Measurements from ENCODE around the gene LYZ. TPM values are rescaled to one million over a fixed set of nuclear protein-coding genes. Genes with fewer than 3 reads are reported as not detected.

LYZ gene
- total RNA-seq, 4 donors from 2014 or later, result 6.6 to 34.2 (median 16.9) TPM

DNA sequence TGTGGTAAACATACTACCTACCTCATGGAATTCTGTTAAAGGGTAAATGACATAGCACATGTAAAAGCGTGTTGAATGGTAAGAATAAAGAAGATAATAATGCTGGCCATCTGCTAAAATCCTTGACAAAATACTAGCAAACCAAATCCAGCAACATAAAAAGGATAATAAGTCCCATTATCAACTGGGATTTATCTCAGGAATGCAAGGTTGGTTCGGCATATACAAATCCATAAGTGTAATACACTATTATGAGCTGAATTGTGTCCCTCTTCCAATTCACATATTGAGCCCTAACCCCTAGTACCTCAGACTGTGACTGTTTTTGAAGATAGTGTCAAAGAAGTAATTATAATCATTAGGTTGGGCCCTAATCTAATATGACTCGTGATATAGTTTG is 48.8 kb downstream of the LYZ start:
- TF ChIP-seq, protein P1, sequence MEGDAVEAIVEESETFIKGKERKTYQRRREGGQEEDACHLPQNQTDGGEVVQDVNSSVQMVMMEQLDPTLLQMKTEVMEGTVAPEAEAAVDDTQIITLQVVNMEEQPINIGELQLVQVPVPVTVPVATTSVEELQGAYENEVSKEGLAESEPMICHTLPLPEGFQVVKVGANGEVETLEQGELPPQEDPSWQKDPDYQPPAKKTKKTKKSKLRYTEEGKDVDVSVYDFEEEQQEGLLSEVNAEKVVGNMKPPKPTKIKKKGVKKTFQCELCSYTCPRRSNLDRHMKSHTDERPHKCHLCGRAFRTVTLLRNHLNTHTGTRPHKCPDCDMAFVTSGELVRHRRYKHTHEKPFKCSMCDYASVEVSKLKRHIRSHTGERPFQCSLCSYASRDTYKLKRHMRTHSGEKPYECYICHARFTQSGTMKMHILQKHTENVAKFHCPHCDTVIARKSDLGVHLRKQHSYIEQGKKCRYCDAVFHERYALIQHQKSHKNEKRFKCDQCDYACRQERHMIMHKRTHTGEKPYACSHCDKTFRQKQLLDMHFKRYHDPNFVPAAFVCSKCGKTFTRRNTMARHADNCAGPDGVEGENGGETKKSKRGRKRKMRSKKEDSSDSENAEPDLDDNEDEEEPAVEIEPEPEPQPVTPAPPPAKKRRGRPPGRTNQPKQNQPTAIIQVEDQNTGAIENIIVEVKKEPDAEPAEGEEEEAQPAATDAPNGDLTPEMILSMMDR (IDR thresholded peaks at IDR 0.05), result no peak
- no peak for TF ChIP-seq POLR2A (IDR thresholded peaks at IDR 0.05)
- H3K9me3 ChIP-seq, result no peaks in the 10 kb centered on the region
- H3K4me3 ChIP-seq (replicated peaks in 1 of 3), result no peak overlapping the region
- DNase-seq, result no peak
- H3K4me1 ChIP-seq, result peaks cover 4 to 5% of the 10 kb centered on the region in 2 donors
- 94 to 96% methylated on average over 3 of the region's 3 CpGs for WGBS, 2 donors
- H3K36me3 ChIP-seq, result no peaks in the 10 kb centered on the region
- H3K27me3 ChIP-seq, result no peaks in the 10 kb centered on the region
- intact Hi-C loops (cut with DNase I), result no loop called here
- H3K27ac ChIP-seq, result no peak overlapping the region

DNA sequence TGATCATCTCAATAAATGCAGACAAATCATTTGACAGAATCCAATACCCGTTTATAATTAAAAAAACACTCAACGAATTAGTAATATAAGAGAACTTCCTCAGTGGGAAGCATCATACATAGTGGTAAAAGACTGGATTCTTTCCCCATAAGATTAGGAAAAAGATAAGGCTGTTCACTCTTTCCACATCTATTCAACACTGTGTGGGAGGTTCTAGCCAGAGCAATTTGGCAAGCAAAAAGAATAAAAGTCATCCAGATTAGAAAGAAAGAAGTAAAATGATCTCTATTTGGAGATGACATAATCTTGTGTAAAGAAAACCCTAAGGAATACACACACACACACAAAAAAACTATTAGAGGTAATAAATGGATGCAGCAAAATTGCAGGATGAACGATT is 49.8 kb downstream of the LYZ start:
- intact Hi-C loops (cut with DNase I), result no loop called here
- WGBS, 2 donors, result 86 to 89% methylated on average over 3 of the region's 3 CpGs

DNA sequence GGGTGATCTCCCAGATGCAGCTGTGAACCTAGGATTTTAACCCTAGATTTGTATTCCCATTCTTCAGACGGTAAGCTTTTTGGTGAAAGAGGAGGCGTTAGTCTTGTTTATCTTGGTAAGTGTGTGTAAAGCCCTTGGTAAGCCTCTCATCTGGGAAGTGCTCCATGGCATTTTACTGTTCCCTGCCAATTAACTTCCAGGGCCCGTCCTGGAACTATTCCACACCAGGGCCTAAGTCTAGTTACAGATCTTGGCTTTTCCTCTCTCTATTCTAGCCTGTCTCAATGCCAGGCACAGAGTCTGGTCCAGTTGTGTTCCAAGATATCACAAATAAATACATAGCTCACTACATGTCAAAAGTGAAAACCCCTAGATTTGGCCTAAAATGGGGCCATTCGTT is 53.8 kb downstream of the LYZ start:
- Histone ChIP-seq H3K27ac (no peak overlapping the region), H3K36me3 (no peaks in the 10 kb centered on the region), H3K27me3 (no peaks in the 10 kb centered on the region), H3K4me1 (peaks cover 8 to 9% of the 10 kb centered on the region in 2 donors), H3K9me3 (no peaks in the 10 kb centered on the region), H3K4me3 (replicated peaks in 1 of 3) (no peak overlapping the region)
- peak; percentile 72 to 74 for DNase-seq
- no peak for TF ChIP-seq POLR2A (IDR thresholded peaks at IDR 0.05)
- TF ChIP-seq, protein P1 (IDR thresholded peaks at IDR 0.05), result no peak
- intact Hi-C loops (cut with DNase I), result no loop called here
- WGBS, 2 donors, result 33 to 40% methylated on average over 4 of the region's 4 CpGs

More for the DNA sequence above, 49.8 kb downstream of the LYZ start:
- TF ChIP-seq, protein P1 (IDR thresholded peaks at IDR 0.05), result no peak
- TF ChIP-seq POLR2A (IDR thresholded peaks at IDR 0.05), result no peak
- no peak for DNase-seq
- Histone ChIP-seq H3K9me3 (no peaks in the 10 kb centered on the region), H3K27me3 (no peaks in the 10 kb centered on the region), H3K4me3 (replicated peaks in 1 of 3) (no peak overlapping the region), H3K36me3 (no peaks in the 10 kb centered on the region), H3K4me1 (peaks cover 8 to 9% of the 10 kb centered on the region in 2 donors), H3K27ac (no peak overlapping the region)

Small RNA genes lying within 50 kb of the gene (small RNA-seq; reads per million reads assigned to genes)
- not detected for gene RN7SL804P

Other genes with a start within 250 kb of the LYZ start
- 10 to 100 TPM; 49.1 to 75.8 (median 53.1) TPM for gene CPSF6, start 108.8 kb upstream of the LYZ start, total RNA-seq
- gene YEATS4, start 11.4 kb downstream of the LYZ start, total RNA-seq, result 10 to 100 TPM; 13.8 to 37.8 (median 20.9) TPM
- gene FRS2, start 122.0 kb downstream of the LYZ start, total RNA-seq, result 10 to 100 TPM; 52.0 to 79.0 (median 61.0) TPM
- 100 to 1,000 TPM in 3 of 4 donors, 10 to 100 TPM in 1; 90.9 to 174 (median 117) TPM for gene CCT2, start 237.1 kb downstream of the LYZ start, total RNA-seq

All from thyroid gland (tissue), 4 donors.